Measurements from ENCODE around the gene RASD2.

- TF ChIP-seq CTCF (IDR thresholded peaks at IDR 0.05) (no peak), POLR2A (IDR thresholded peaks at IDR 0.05) (no peak)
These were observed 24.6 kb downstream of the RASD2 start for GRCh38 chr22:35564975-35565867.
